ENCODE measurements around the gene CELSR3. TPM values are rescaled to one million over a fixed set of nuclear protein-coding genes. Genes with fewer than 3 reads are reported as not detected.

The CELSR3 gene
- total RNA-seq, 1 experiment from 2014 or later: 23.9 TPM

DNA sequence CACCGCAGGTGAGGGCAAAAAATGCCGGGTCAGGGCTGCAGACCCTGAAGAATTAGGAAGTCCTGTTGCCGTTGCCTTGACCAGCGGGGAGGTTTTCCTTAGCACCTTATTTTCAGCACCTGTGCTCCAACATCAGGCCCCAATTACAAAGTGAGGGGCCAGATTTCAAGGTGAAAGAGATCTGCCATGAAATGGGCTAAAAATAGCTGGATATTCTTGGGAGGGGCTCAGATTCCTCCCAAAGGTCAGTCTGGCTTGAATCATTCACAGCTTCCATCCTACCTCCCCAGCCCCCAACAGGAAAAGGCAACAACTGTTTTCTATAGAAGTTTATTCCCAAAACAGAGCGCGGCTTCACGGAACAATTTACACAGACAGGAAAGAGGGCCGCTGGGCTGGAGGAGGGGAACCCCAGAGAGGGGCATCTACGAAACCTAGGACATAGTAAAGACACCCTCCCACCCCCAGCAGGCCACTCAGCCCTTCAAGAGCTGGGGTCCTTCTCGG lies 26.5 kb downstream of the CELSR3 start:
- Histone ChIP-seq H3K27ac (ENCODE audit: insufficient read length, low read depth, low read length) (no peak overlapping the region), H3K23me2 (ENCODE audit: insufficient read length, low read depth, low read length, poor library complexity, severe bottlenecking) (peaks cover 6% of the 10 kb centered on the region), H2BK15ac (ENCODE audit: low read depth, low read length) (no peak overlapping the region), H4K20me1 (ENCODE audit: control insufficient read depth, insufficient read depth, insufficient read length) (peaks cover 2% of the 10 kb centered on the region), H3K9me3 (ENCODE audit: control insufficient read depth, low read depth, low read length) (no peaks in the 10 kb centered on the region), H3T11ph (ENCODE audit: low read length) (no peak overlapping the region), H3K4ac (ENCODE audit: low read depth, low read length) (no peak overlapping the region), H3K27me3 (ENCODE audit: insufficient read depth, low read length) (no peaks in the 10 kb centered on the region), H3K14ac (ENCODE audit: insufficient read depth, low read length) (no peak overlapping the region), H3K56ac (ENCODE audit: insufficient read length, low read depth, low read length) (no peak overlapping the region), H4K8ac (replicated peaks; ENCODE audit: insufficient read length, low read depth, low read length) (no peak overlapping the region), H2BK12ac (ENCODE audit: insufficient read length, low read depth, low read length) (no peak overlapping the region), H4K91ac (ENCODE audit: insufficient read length, low read depth, low read length) (no peak overlapping the region), H2BK5ac (ENCODE audit: insufficient read length, low read length) (no peak overlapping the region), H3K79me1 (ENCODE audit: insufficient read depth, low read depth, low read length, poor library complexity, severe bottlenecking) (no peaks in the 10 kb centered on the region), H3K4me1 (ENCODE audit: insufficient read depth, low read length) (peaks cover 2% of the 10 kb centered on the region), H4K5ac (ENCODE audit: insufficient read length, low read depth, low read length) (no peak overlapping the region), H2BK20ac (ENCODE audit: low read depth, low read length, poor library complexity, severe bottlenecking) (no peak overlapping the region), H3K18ac (ENCODE audit: insufficient read length, low read depth, low read length) (no peak overlapping the region), H2AK5ac (ENCODE audit: insufficient read length, low read length) (no peak overlapping the region), H2BK120ac (ENCODE audit: low read depth, low read length, poor library complexity, severe bottlenecking) (no peak overlapping the region), H2AFZ (ENCODE audit: low read length) (no peak overlapping the region), H3K23ac (ENCODE audit: insufficient read length, low read depth, low read length) (no peak overlapping the region), H3K9ac (ENCODE audit: extremely low read depth, insufficient read length, low read length) (peak overlapping the region; percentile 27), H3K4me2 (ENCODE audit: insufficient read depth, insufficient read length, low read length) (peak overlapping the region; percentile 44), H3K79me2 (ENCODE audit: insufficient read depth, low read length) (no peaks in the 10 kb centered on the region)
- DNase-seq: no peak
- Mint-ChIP-seq H3K36me3 (ENCODE audit: insufficient read depth in 1 of 3, low read depth in 3 of 3) (peaks cover 16 to 50% (median 50%) of the 10 kb centered on the region in 3 experiments; a peak in 6 of 7 replicates), H3K9me3 (no peaks in the 10 kb centered on the region), H3K27me3 (ENCODE audit: low read depth) (no peaks in the 10 kb centered on the region; the same call in 1 of the 2 replicates), H3K4me1 (peaks cover 28 to 31% of the 10 kb centered on the region in 2 experiments), H3K4me3 (peak overlapping the region; percentile 79 to 90), H3K27ac (peak overlapping the region; percentile 87 to 96 (median 89))
- TF ChIP-seq, protein P1, sequence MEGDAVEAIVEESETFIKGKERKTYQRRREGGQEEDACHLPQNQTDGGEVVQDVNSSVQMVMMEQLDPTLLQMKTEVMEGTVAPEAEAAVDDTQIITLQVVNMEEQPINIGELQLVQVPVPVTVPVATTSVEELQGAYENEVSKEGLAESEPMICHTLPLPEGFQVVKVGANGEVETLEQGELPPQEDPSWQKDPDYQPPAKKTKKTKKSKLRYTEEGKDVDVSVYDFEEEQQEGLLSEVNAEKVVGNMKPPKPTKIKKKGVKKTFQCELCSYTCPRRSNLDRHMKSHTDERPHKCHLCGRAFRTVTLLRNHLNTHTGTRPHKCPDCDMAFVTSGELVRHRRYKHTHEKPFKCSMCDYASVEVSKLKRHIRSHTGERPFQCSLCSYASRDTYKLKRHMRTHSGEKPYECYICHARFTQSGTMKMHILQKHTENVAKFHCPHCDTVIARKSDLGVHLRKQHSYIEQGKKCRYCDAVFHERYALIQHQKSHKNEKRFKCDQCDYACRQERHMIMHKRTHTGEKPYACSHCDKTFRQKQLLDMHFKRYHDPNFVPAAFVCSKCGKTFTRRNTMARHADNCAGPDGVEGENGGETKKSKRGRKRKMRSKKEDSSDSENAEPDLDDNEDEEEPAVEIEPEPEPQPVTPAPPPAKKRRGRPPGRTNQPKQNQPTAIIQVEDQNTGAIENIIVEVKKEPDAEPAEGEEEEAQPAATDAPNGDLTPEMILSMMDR (conservative IDR thresholded peaks at IDR 0.05): no peak
- no CpG with 5 or more reads among the region's 10 CpGs for WGBS (ENCODE audit: extremely low coverage, insufficient read length, low lambda C conversion rate)

Data from H9 (cell line).